T follicular helper cell (primary cell): ENCODE measurements around the gene HNRNPR.
"Not testable (repeated sequence)": the region's sequence is repeated elsewhere in the genome, so short reads cannot be mapped to it uniquely, and the experiment has no call there.

Source experiments
- DNase-seq: peaks from one replicate; pipeline ENCODE4 v3.0.0-alpha.2; 2020; ENCODE audit warnings: low read depth
- total RNA-seq, 2 experiments: gene quantifications; one replicate each; lab custom pipeline; 2026; lab: John Stamatoyannopoulos, UW

HNRNPR gene
- total RNA-seq, result 175 to 369 reads per million in 2 experiments

DNA sequence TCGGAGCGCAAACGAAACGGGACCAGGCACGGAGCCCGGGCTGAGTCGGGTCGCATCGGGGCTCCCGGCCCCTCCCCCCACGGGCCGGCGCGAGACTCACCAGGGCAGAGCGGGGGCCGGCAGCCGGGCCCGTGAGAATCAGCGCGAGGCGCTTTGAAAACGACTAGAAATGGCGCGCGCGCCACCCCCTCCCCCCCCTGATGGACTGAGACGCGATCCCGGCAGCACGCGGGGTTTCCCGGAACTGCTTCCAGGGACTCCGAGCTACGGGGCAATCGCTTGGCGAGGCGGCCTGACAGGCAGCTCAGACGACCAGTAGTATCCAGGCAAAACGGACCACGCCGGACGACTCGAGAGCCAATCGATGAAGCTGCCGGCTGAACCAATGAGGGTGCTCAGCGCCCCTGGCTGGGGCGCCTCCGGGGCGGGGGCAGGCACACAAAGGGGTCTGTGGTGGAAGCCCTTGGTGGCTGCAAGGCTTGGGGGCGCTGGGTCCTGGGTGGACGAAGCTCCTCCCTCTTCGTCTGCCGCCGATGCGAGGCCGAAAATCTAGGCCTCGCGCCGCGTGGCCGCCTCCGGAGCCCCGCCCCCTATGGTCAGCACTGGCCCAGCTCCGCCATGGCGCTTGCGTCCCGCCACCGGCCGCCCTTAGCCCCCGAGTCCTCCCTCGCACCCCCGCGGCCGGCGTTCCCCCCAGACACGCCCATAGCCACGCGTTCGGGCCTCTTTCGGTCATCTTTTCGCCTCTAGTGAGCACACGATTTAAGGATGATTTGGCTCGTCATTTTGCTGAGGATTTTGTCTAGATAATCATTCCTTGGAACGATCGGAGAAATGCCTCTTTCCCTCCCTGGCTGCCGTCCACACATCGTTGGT, at the start of gene HNRNPR:
Gene HNRNPR (minus strand): TSS at position 174 of the 876 bp plus-strand sequence. CDS start 3,276 bp downstream, outside the sequence.
- DNase-seq, result peak; percentile 99

GRCh38 chr1:23393706-23394105, 49.6 kb upstream of the HNRNPR start:
- DNase-seq, result no peak

GRCh38 chr1:23392125-23392855, 48.2 kb upstream of the HNRNPR start:
- DNase-seq, result no peak

DNA sequence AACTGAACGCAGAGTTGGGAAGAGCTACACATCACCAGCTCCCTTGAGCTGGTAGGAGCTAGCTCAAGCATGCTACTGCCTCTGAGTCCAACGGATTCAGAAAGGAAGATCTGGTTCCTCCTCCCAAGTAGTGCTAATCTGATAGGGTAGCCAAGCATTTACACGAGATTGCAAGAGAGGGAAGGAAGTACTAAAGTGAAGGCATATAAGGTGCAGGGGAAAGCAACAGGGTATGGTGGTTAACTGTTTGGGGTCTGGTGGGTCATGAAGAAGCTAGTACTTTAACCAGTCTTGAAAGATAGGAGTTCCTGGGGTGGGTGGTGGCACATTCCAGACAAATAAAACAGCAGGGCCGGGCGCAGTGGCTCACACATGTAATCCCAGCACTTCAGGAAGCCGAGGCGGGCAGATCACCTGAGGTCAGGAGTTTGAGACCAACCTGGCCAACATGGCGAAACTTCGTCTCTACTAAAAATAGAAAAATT, 45.8 kb upstream of the HNRNPR start:
- no peak for DNase-seq

- no peak for DNase-seq
These were observed 43.4 kb upstream of the HNRNPR start for GRCh38 chr1:23387494-23387893.

DNA sequence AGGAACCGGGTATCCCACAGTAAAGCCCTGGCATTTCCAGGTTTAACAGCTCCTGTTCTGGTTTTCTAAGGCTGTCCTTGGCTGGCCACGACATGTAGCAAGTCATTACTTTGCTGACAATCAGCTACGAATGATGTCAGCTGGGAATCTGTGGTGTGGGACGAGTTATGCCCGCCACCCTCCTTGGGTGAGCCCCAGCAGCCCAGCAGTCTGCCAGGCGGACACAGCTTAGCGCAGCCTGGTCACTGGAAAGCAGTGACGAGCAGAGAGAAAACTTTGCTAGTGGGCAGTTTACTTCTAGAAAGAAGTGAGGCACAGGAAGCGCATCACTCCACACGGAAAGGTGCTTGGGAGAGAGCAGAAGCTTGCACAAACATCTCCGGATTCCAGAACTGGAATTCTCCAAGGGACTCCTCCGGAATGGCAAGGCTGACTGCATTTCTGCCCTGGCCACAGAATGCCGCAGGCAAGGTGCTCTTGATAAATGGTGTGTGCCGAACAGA, 41.1 kb upstream of the HNRNPR start:
- no peak for DNase-seq

DNA sequence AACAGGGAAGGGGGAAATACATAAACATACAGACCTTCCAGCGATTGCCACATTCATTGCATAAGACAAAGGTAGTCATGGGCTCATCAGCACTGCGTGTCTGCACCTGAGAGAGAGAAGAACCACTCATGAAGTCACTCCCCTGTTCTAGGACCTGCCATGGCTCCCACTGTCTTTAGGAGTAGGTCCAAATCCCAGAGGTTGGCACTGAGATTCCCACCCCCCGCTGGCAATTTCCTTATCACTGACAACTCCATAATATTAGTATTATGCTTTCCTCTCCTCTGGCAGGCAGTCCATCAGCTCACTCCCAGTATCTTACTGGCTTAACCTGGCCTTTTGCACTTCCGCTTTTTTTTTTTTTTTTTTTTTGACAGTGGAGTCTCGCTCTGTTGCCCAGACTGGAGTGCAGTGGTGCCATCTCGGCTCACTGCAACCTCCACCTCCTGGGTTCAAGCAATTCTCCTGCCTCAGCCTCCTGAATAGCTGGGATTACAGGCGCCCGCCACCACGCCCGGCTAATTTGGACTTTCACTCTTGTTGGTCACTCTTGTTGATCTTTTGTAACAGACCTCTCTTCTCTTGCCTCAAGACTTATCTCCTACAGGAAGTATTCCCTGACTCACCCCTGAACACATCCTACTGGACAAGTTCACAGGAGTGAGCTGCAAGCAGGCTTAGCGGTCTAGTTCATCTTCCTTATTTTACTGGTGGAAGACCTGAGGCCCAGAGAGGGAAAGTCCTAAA, 40.4 kb upstream of the HNRNPR start:
- no peak for DNase-seq

GRCh38 chr1:23383577-23384311, 39.7 kb upstream of the HNRNPR start:
- DNase-seq, result no peak

GRCh38 chr1:23381233-23381885, 37.3 kb upstream of the HNRNPR start:
- no peak for DNase-seq

GRCh38 chr1:23380719-23381118, 36.6 kb upstream of the HNRNPR start:
- no peak for DNase-seq

- not testable (repeated sequence) for DNase-seq
These were observed 36.2 kb upstream of the HNRNPR start for GRCh38 chr1:23380236-23380635.

DNA sequence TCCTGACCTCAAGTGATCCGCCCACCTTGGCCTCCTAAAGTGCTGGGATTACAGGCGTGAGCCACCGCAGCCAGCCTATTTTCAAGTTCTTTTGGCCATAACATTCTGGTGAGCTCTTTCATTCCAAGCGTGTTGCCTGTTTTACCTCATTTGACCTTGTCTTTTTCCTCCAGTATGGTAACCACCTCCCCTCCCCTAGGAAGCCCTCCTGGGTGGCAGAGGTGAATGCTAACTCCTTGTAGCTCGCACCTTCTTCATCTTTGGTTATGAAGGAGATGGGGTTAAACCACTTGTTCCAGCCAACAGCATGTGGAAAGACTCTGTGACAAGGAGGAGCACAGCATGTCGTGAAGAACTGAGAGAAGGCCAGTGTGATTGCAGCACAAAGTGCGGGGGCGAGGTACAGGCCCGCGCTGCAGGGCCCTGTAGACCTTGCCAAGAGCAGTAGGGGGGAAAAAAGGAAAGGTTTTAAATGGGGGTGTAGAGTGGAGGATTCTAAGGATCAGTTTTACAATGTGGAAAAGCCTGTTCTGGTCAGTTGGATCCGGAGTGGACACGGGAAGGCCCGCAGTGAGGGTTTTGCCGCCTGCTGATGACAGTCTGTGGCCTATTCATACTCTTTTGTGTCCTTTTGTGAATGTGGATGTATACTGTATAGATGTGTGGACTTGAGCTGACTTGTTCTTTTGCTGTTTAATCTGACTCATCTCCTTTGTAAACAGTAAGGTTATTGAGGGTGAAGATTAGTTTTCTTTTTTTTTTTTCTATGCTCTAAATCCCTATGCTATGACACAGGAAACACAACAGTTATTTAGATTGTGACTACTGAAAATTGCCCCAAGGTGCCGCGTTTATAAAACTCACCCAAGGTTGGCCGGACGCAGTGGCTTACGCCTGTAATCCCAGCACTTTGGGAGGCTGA, 33.1 kb upstream of the HNRNPR start:
- no peak for DNase-seq

DNA sequence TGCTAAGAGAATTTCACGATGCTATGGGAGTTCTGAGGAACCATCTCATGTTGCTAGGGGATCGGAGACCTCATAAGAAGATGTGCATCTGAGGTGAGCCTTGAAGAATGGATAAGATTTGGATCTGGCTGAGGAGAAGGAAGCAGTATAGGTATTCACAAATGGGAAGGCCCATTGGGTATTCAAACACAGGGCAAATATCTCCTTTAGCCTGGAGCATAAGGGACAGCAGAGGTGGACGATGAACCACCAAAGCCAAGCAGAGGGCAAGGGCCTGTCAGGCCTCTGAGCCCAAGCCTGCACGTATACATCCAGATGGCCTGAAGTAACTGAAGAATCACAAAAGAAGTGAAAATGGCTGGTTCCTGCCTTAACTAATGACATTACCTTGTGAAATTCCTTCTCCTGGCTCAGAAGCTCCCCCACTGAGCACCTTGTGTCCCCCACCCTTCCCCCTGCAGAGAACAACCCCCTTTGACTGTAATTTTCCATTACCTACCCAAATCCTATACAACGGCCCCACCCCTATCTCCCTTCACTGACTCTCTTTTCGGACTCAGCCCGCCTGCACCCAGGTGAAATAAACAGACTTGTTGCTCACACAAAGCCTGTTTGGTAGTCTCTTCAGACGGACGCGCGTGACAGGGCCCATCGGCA, 30.1 kb upstream of the HNRNPR start:
- not testable (repeated sequence) for DNase-seq

DNA sequence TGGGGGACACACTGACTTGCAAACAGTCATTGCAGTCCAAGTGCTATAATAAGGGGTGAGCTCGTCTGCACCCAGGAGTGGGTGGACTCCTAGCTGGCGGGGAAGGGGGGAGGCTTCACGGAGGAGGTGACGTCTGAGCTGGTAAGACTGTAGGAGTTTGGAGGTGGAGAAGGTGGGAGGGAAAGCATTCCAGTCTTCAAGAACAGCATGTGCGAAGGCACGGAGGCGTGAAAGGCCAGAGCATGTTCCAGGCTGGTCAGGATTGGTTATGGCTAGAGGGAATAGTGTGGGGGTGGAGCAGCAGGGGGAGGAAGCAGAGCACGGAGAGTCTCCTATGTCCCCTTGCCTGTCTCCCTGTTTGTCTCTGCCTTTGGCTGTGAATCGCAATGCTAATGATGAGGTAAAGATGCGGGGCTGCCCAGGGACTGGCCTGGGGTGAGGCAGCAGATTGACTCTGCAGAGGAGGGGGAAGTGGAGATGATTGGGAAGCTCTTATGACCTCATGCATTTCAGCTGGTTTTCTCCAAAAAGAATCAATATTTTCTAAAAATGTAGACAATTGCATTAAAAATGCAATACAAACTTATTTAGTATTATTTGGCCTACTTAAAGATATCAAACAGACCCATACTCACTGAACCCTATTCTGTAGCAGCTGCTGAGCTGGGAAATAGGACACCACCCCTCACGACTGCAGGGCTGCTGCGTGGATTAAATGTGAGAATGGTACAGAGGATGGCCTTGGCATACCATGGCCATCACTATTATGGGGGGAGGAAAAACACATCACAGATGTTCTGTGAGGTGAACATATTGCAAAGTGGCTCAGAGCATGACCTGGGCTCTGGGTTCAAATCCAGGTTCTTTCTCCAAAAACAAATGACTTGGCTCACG, 28.1 kb upstream of the HNRNPR start:
- DNase-seq, result no peak

DNA sequence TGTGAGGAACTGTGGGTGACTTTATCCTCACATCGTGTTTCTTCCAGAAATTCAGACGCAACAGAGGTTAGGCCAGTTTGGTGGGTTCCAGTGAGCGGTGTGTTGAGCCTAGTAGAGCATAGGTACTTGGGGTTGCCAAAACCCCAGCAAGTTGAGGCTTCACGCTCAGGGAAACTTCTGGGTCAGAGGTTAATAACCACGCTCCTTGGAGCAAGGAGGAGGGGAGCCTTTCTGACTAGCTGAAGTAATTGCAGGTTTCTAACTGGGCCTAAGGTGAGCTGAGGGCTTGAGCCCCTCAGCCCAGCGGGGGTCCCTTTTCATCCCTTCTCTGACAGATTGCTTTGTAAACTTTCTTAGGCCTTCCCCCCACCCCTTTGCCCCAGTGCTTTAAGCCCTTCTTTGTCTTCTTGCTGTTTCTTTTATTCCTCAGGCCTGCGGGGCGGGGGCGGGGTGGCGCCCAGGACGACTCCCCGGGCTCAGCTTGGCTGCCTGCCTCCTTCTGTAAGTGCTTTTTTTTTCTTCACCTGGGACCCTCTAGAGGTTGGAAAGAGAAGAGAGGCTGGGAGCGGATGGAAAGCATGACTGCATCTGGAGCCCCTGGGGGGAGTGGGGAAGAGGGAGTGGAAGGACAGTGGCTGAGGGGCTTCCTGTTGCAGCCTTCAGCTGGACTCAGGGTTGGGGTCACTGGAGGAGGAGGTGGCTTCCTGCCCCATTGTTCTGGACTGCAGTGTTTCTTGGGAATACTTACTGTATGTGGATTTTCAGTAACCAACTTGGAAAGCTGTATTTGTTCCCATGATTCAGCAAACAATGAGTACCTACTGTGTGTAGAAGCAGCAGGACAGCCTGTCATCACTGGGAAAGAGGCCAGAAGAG, 26.9 kb upstream of the HNRNPR start:
- DNase-seq, result no peak

DNA sequence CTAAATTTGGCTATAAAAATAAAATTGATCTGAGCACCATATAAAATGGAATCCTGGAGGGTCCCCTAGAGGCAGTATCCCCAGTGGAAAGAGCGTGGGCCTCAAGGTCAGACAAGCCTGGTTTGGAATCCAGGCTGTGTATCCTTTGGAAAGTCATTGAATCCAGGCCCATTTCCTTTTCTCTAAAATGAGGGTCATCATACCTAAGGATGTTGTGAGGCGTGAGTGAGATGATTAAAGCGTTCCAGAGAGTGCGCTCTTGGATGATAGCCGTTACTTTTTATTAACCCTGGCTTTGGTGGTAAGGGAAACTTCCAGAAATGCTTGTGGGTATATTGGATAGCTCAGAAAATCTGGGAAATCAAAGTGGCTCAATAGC, 26.2 kb upstream of the HNRNPR start:
- DNase-seq, result no peak
